Inferior parietal cortex (tissue), 1 donor: Measurements from ENCODE around the gene PTP4A2.
"Not testable (repeated sequence)": the region's sequence is repeated elsewhere in the genome, so short reads cannot be mapped to it uniquely, and the experiment has no call there.

ENCODE experiments used
- DNase-seq: peaks from one replicate; pipeline ENCODE4 v3.0.0-alpha.2; 2016; ENCODE audit errors: extremely low spot score

The PTP4A2 gene

DNA sequence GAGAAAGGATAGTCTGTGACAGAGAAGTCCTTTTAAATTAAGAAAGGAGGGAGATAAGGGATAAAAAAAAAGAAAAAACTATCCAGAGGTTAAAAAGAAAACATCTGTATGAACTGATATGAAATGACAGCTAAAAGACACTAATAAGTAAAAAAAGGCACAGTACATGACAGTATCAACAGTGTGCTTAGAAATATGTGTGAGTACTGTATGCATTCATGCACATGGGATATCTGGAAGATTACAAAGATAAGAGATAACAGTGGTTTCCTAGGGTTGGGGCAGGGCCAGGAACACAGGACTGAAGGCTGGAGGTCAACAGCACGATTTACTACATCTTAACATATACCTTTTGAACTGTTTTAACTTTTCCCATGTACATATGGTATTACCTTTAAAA is 13.3 kb downstream of the PTP4A2 start:
- no peak for DNase-seq

- DNase-seq, result no peak
Measured at GRCh38 chr1:31923901-31924535, 14.2 kb downstream of the PTP4A2 start.

DNA sequence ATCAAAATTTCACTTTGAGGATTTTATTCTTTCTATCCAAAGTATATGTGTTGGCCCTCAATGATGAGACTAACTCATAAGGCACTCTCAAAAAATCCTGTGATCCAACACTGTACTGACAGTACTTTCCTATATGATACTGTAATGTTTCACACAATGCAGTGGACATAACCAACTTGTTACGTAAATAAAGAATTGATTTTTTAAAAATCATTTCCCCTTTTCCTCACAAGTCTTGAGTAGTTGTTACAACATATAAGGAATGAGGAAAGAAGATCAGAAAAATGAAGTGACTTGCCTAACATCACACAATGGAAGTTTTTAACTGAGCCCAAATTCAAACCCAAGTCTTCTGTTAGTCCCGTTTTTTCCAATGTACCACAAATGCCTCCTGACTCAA is 17.2 kb downstream of the PTP4A2 start:
- DNase-seq, result no peak

GRCh38 chr1:31919591-31919990 is 18.6 kb downstream of the PTP4A2 start:
- no peak for DNase-seq

DNA sequence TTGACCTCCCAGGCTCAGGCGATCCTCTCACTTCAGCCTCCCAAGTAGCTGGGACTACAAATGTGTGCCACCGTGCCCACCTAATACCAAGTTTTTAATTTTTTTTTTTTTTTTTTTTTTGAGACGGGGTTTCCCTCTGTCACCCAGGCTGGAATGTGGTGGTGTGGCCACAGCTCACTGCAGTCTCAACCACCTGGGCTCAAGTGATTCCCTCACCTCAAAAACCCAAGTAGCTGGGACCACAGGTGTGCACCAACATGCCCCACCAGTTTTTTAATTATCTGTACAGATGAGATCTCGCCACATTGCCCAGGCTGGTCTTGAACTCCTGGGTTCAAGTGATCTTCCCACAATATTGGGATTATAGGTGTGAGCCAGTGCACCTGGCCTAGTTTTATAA is 22.7 kb downstream of the PTP4A2 start:
- no peak for DNase-seq

GRCh38 chr1:31913968-31914367 is 24.2 kb downstream of the PTP4A2 start:
- no peak for DNase-seq

GRCh38 chr1:31912839-31913239 is 25.3 kb downstream of the PTP4A2 start:
- no peak for DNase-seq

- no peak for DNase-seq
Measured at GRCh38 chr1:31911994-31912780, 26.0 kb downstream of the PTP4A2 start.

- DNase-seq, result no peak
Measured at GRCh38 chr1:31910933-31911332, 27.2 kb downstream of the PTP4A2 start.

GRCh38 chr1:31909691-31910090 is 28.5 kb downstream of the PTP4A2 start:
- no peak for DNase-seq

DNA sequence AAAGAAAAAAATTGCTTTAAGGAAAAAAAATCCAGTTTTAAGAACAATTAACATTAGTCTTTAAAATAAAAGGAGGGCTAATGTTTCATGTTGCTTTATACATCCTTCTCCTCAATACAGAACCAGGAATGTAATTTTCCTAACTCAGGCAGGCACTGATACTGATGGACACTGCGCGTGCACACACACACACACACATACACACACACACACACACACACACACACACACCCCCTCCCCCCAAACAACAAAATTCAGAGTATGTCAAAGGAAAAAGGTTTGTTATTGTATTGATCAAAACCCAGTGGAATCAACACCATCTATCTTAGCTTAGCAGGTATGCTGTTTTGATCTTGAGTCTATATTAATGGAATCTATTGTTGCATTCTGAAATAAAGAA is 31.6 kb downstream of the PTP4A2 start:
- DNase-seq, result no peak

- DNase-seq, result no peak
Measured at GRCh38 chr1:31905681-31906080, 32.5 kb downstream of the PTP4A2 start.

- DNase-seq, result no peak
Measured at GRCh38 chr1:31905093-31905509, 33.1 kb downstream of the PTP4A2 start.

- DNase-seq, result no peak
Measured at GRCh38 chr1:31904339-31905092, 33.7 kb downstream of the PTP4A2 start.

DNA sequence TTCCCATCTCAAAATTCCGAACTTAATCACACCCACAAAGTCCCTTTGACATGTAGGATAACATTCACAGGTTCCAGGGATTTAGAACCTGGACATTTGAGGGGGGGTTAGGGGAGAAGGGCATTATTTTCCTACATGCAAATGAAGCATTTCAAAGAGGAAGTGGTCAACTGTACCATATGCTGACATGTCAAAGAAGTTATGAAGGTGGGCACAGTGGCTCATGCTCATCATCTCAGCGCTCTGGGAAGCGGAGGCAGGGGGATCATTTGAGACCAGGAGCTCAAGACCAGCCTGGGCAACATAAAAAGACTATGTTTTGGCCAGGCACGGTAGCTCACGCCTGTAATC is 35.7 kb downstream of the PTP4A2 start:
- DNase-seq, result no peak

- DNase-seq, result no peak
Measured at GRCh38 chr1:31901838-31902509, 36.2 kb downstream of the PTP4A2 start.

DNA sequence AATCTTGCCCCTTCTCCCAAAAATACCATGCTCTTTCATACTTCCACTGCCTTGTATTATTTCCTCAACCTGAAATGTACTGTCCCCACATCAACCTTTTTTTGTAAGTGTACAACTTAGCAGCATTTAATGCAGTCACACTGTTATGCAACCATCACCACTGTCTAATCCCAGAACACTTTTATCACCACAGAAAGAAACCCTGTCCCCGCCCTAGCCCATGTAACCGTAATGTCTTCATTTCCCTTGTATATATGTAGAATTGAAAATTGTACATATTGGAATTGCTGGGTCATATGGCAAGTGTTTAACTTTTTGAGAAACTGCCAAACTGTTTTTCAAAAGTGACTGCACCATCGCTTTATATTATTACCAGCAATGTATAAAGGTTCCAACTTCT is 37.4 kb downstream of the PTP4A2 start:
- no peak for DNase-seq

DNA sequence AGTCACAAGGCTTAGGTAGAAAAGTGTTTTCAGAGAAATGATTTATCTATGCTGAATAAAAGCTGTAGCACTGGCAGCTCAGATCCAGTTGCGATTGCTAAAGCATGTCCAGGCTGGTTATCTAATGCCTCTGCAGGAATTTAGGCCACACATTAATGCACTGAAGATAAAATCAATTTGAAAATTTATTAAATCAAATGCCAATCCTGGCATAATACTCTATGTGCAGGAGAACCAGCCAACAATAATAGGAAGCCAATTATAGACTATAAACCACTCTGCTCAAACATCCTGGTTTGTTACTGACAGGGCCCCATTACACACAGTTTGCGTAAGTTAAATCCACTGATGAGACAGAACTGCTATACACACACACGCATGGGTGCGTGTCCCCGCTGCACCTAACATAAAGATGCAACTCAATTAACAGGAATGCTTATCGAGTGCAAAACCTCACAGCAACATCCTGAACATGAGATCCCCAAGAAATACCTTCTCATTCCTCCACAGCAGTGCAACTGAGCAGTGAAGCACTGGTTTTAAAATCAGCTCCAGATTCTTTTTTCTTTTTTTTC is 40.6 kb downstream of the PTP4A2 start:
- no peak for DNase-seq

DNA sequence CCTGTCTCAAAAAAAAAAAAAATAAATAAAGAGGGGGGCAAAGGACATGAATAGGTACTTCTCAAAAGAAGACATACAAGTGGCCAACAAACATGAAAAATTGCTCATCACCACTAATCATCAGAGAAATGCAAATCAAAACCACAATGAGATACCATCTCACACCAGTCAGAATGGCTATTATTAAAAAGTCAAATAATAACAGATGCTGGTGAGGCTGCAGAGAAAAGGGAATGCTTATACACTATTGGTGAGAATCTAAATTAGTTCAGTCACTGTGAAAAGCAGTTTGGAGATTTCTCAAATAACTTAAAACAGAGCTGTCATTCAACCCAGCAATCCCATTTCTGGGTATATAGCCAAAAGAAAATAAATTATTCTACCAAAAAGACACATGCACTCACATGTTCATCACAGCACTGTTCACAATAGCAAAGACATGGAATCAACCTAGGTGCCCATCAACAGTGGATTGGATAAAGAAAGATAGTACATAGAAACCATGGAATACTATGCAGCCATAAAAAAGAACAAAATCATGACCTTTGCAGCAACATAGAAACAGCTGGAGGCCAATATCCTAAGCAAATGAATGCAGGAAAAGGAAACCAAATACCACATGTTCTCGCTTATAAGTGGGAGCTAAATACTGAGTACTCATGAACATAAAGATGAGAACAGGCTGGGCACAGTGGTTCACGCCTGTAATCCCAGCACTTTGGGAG is 42.5 kb downstream of the PTP4A2 start:
- DNase-seq, result not testable (repeated sequence)

GRCh38 chr1:31891280-31891679 is 46.9 kb downstream of the PTP4A2 start:
- DNase-seq, result no peak

GRCh38 chr1:31888291-31888690 is 49.9 kb downstream of the PTP4A2 start:
- no peak for DNase-seq
